GM19238 (cell line): Measurements from ENCODE around the gene PRR9.
"Not testable (repeated sequence)": the region's sequence is repeated elsewhere in the genome, so short reads cannot be mapped to it uniquely, and the experiment has no call there.

ENCODE experiments used
- DNase-seq: peaks from one replicate; pipeline ENCODE4 v3.0.0; 2011; ENCODE audit warnings: low spot score; ENCODE audit not compliant: insufficient read length

The PRR9 gene

GRCh38 chr1:153229076-153229829 is 11.9 kb downstream of the PRR9 start:
- DNase-seq = not testable (repeated sequence)

- no peak for DNase-seq
Measured at GRCh38 chr1:153231363-153231762, 14.0 kb downstream of the PRR9 start.

- no peak for DNase-seq
Measured at GRCh38 chr1:153231785-153232184, 14.4 kb downstream of the PRR9 start.

GRCh38 chr1:153232553-153232952 is 15.2 kb downstream of the PRR9 start:
- DNase-seq = no peak

- no peak for DNase-seq
Measured at GRCh38 chr1:153233448-153233847, 16.1 kb downstream of the PRR9 start.

- no peak for DNase-seq
Measured at GRCh38 chr1:153238527-153238926, 21.1 kb downstream of the PRR9 start.

GRCh38 chr1:153242160-153242559 is 24.8 kb downstream of the PRR9 start:
- no peak for DNase-seq

GRCh38 chr1:153245466-153245865 is 28.1 kb downstream of the PRR9 start:
- DNase-seq = no peak

- DNase-seq = no peak
Measured at GRCh38 chr1:153246018-153246417, 28.6 kb downstream of the PRR9 start.

GRCh38 chr1:153246825-153247224 is 29.4 kb downstream of the PRR9 start:
- no peak for DNase-seq

- DNase-seq = no peak
Measured at GRCh38 chr1:153248176-153248879, 30.9 kb downstream of the PRR9 start.

GRCh38 chr1:153250166-153250565 is 32.8 kb downstream of the PRR9 start:
- DNase-seq = no peak

- DNase-seq = no peak
Measured at GRCh38 chr1:153251087-153251486, 33.7 kb downstream of the PRR9 start.

- DNase-seq = no peak
Measured at GRCh38 chr1:153251562-153251961, 34.2 kb downstream of the PRR9 start.

GRCh38 chr1:153251988-153252387 is 34.6 kb downstream of the PRR9 start:
- DNase-seq = no peak

- no peak for DNase-seq
Measured at GRCh38 chr1:153253076-153253475, 35.7 kb downstream of the PRR9 start.

GRCh38 chr1:153253693-153254092 is 36.3 kb downstream of the PRR9 start:
- no peak for DNase-seq

- no peak for DNase-seq
Measured at GRCh38 chr1:153259387-153259786, 42.0 kb downstream of the PRR9 start, which contains the start of gene LORICRIN. TSS of gene LORICRIN (plus strand) at chr1:153259687. CDS start at chr1:153260950, 1,263 bp downstream.

GRCh38 chr1:153260585-153261280 is 43.3 kb downstream of the PRR9 start:
- DNase-seq = no peak

- DNase-seq = no peak
Measured at GRCh38 chr1:153261281-153262069, 44.1 kb downstream of the PRR9 start.

GRCh38 chr1:153262070-153262366 is 44.6 kb downstream of the PRR9 start:
- DNase-seq = no peak
